HG03442 (cell line): Measurements from ENCODE around the gene FCRL6.

Experiments used
- ATAC-seq: cut with Tn5 transposase; IDR thresholded peaks from one replicate; pipeline ENCODE4 v1.9.1; 2021; ENCODE audit warnings: mild to moderate bottlenecking, moderate library complexity; ENCODE audit not compliant: unreplicated experiment

Gene FCRL6

GRCh38 chr1:159832309-159832708 lies 30.1 kb downstream of the FCRL6 start:
- ATAC-seq = no peak

DNA sequence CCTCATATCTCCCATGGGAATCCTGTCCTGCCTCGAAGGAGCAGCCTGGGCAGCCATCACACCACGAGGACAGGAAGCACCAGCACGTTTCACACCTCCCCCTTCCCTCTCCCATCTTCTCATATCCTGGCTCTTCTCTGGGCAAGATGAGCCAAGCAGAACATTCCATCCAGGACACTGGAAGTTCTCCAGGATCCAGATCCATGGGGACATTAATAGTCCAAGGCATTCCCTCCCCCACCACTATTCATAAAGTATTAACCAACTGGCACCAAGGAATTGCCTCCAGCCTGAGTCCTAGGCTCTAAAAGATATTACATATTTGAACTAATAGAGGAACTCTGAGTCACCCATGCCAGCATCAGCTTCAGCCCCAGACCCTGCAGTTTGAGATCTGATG lies 33.2 kb downstream of the FCRL6 start:
- ATAC-seq = no peak

DNA sequence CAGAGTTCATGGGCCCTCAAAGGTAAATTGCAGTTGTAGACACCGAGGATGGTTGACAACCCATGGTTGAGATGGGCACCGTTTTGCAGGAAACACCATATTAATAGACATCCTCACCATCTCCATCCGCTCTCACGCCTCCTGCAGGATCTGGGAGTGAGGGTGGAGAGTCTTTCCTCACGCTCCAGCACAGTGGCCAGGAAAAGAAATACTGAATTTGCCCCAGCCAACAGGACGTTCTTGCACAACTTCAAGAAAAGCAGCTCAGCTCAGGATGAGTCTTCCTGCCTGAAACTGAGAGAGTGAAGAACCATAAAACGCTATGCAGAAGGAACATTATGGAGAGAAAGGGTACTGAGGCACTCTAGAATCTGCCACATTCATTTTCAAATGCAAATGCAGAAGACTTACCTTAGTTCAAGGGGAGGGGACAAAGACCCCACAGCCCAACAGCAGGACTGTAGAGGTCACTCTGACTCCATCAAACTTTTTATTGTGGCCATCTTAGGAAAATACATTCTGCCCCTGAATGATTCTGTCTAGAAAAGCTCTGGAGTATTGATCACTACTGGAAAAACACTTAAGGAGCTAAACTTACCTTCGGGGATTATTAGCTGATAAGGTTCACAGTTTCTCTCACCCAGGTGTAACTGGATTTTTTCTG lies 33.8 kb downstream of the FCRL6 start:
- ATAC-seq = no peak

DNA sequence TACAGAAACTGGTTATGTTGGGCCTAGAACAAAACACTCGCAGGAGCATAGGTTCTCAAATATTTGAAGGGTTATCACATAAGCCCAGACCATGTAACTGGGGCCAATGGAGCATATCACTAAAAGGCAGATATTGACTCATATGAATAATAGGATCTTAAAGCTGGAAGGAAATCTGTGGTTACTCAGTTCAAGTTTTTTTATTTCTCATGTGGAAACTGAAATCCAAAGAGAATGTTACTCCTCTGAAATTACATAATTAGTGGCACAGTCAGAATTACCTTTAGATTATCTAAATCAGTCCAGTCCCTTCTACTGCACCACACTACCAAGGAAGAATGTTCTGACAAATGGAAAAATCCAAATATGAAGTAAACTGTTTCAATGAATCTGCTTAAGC lies 36.6 kb downstream of the FCRL6 start:
- ATAC-seq = peak; percentile 71

GRCh38 chr1:159839116-159839849 lies 37.1 kb downstream of the FCRL6 start:
- ATAC-seq = peak; percentile 73

- ATAC-seq = no peak
These were observed 39.6 kb downstream of the FCRL6 start for GRCh38 chr1:159841749-159842148.

GRCh38 chr1:159843459-159843858 lies 41.3 kb downstream of the FCRL6 start:
- no peak for ATAC-seq

DNA sequence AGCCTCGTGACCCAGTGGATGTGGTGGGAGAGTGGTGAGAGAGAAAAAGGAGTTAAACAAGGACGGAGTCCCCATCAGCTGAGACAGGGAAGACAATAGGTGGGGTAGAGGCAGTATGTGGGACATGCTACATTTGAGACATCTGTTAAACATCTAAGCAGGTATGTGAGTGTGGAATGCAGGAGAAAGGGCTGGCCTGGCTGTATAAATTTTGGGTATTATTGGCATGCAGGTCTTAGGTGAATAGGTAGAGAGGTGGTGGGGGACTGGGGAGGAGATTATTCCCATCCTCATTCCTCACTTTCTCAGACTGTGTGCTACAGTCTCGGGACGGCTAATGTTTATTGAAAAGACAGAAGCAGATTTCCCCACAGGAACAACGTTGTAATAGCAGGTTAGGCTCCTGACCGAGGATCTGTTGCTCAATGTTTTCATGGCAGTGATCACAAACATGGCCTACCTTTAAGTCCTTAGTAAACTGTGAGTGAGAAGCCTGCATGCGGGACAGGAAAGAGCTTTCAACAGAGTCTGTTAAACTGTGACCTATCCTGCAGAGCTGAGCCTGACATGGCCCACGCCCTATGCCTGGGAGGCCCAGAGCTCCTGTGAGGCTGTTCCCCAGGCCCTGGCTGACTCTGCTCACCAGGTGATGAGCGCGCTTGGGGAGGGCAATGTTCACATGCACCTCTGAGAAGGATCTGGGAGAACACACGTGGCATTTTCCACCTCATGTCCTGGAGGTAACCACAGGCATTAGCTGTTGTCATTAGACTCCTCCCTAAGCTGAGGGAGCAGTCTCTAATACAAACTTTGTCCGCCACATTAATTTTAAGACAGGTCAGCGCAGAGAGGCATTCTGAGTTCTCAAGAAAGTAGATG lies 43.8 kb downstream of the FCRL6 start:
- no peak for ATAC-seq

DNA sequence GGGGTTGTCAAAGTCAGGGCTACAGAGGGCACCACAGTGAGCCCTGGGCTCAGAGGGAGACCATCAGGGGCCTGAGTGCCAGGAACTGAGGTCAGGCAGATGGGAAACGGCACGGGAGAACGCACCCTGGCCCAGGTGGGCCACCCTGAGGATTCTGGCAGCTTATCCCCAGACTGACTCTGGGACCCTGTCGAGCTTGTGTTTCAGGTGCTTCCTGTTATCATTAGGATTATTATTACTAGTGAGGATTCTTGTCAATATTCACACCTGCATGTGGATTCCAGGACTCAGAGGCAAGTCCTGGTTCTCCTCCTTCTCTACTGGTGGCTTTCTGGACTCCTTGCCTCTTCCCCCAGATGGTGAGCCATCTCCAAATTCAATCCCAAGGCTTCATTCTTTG lies 45.1 kb downstream of the FCRL6 start:
- ATAC-seq = no peak

- ATAC-seq = no peak
These were observed 46.2 kb downstream of the FCRL6 start for GRCh38 chr1:159848326-159848725.

DNA sequence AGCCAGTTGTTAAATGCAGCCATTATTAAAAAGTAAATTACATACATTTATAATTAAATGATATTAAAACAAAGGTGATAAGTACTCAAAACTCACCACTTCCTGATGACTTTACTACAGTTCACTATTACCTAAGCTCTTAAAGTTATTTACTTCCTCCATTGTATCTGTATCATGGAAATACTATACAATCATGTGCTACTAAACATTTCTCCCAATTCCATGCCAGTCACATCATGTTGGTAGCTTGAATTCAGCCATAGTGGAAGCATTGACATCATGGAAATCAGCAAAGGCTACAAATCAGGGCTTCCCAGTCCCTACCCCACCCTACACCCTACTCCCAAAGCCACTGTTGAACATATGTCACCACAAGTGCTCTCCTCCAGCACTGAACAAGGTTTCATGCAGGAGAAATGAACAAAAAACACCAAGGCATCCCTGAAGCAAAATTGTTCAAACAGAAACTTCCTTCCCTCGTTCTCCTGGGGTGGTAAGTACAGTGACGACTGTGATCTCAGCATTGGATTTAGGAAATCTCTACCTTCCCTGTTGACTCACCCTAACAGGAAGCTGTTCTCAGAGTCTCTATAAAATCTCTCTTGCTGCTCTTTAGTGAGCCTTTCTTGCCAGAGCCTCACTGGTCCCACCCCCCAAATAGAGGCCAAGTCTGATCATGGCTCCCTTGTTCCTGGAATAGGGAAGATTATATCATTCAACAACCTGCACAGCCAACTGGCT lies 47.6 kb downstream of the FCRL6 start:
- no peak for ATAC-seq

DNA sequence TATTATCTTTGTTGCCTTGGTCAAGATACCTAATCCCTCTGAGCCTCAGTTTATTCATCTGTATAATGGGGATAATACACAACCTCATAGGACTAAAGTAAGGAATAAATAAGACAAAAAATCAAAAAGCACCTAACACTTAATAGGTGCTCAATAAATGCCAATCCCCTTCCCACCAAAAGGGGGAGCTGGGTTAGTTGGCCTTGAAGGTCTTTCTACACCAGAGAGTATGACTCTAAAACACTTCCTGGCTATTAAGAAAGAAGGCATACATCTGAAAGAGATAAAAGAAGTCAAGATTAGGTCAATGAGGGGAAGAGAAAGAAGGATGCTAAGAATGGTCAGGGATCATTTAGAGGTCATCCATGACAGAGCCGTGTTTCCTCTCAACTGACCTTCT lies 49.2 kb downstream of the FCRL6 start:
- no peak for ATAC-seq

GRCh38 chr1:159853417-159854115 lies 51.4 kb downstream of the FCRL6 start:
- ATAC-seq = no peak

GRCh38 chr1:159854116-159854692 lies 52.0 kb downstream of the FCRL6 start:
- peak; percentile 8 for ATAC-seq

DNA sequence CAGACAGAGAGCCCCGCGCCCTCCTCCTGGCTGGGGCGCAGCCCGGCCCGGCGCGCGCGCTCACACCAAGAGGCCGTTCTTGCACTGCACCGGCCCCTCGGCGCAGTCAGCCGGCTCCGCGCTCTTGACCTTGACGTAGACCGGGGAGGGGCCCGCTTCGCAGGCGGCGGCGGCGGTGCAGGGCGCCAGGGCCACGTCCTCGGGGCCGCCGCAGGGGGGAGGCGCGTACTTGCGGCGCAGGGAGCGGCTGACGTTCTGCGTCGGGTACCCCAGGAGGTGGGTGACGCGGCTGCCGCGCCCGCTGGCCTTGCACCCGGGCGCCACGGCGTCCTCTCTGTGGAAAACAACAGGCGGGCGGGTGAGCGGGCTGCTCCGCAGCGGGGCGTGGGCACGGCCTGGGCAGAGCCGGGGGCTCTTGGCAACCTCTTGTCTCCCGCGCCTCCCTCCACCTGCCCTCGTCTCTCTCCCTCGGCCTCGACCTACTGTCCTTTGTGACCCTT lies 52.6 kb downstream of the FCRL6 start:
- peak; percentile 82 for ATAC-seq

DNA sequence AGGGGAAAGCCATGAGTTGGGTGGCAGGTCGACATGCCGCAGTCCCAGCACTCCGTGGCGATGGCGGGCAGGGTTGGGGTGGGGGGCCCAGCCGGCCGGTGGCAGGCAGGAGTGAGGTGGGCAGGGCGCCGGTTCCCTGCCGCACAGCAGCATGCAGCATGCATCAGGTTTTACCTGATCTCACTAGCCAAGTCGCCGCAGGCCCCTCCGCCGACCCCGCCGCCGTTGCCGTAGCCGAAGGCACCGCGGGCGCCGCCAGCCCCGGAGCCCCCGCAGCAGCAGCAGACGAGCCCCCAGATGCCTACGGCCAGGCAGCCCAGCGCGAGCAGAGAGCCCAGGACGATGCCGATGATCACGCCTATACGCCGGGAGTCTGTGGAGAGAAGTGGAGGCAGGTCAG lies 53.5 kb downstream of the FCRL6 start:
- no peak for ATAC-seq

GRCh38 chr1:159856576-159856975 lies 54.4 kb downstream of the FCRL6 start:
- no peak for ATAC-seq

DNA sequence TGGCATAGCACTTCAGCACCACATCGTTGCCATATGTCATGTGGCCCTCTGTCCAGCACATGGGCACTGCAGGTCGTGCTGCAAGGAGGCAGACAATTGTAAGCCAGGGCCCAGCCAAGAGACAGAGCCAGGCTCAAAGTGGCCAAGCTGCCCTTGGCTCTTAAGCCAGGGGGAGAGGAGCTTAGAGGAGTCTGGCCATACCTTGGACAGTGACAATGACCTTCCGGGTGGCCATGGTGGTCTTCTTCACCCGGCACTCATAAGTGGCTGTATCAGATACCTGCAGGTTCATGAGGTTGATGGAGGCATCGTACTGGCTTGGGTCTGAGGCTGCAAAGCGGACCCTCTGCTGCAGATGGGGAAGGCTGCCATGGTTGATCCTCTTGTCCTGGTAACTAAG lies 55.7 kb downstream of the FCRL6 start:
- no peak for ATAC-seq

- no peak for ATAC-seq
These were observed 57.7 kb downstream of the FCRL6 start for GRCh38 chr1:159859767-159860322.

DNA sequence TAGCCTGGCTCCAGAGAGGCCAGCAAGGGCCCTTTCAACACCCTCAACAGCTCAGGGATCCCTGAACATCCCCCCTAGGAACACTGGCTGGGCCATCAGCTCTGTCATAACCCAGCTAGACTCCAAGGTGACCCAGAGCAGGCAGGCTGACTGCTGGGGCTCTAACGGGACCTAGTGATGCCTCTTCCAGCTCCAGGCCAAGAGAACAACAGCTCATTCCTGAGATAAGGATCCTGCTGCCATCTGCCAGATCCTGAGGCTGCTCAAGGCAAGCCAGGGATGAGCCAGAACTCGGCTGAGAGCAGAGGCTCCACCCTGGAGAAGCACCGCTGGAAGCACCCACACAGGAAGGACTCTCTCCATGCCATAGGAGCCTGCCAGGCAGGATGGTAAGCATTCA lies 58.3 kb downstream of the FCRL6 start:
- ATAC-seq = no peak
